DMS53 (cell line): ENCODE data around the gene PIEZO2.
A peak's percentile ranks its signal among the peaks of the same experiment; 100 is the strongest.
"Not testable (repeated sequence)": the region's sequence is repeated elsewhere in the genome, so short reads cannot be mapped to it uniquely, and the experiment has no call there.

Source experiments
- DNase-seq: peaks from one replicate; lab custom pipeline; 2025; lab: John Stamatoyannopoulos, UW

Gene PIEZO2

DNA sequence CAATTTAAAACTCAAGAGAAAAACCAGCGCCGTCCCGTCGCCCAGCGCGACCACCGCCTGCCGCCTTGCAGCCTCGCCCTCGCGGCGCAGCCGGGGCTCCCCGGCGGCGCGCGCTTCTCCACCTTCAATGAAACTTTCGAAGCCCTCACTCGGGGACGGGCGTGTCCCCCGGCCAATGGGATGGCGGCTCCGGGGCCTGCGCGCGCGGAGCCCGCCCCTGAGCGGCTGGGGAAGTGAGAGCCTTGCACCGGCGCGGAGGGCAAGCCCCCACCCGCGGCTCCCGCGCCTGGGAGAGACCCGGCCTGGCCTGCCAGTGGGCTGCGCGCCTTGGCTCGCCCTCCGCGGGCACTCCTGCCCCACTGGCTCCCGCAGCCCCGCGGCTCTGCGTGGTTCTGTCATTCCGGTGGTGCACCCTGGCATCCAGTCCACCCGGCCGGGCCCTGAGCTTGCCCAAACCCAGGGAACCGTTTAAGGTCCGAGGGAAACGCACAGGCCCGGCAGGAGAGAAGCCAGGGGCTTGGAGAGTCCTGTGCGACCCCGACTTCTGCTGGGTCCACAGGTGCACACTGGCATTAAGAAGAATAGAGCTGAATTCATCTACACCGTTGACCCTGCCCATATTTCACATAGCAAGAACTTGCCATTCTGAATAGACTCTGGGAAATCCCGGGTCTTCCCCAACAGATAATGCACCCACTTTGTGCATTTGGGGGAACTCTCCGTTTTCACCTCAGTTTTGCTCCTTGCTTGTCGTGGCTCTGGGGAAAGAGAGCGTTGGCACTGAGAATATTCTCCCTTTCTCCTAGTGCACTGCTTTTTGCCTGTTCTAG is at the start of gene PIEZO2:
Gene PIEZO2 (minus strand): TSS at position 129 of the 830 bp plus-strand sequence. CDS start 981 bp downstream, outside the sequence.
- peak; percentile 43 for DNase-seq

DNA sequence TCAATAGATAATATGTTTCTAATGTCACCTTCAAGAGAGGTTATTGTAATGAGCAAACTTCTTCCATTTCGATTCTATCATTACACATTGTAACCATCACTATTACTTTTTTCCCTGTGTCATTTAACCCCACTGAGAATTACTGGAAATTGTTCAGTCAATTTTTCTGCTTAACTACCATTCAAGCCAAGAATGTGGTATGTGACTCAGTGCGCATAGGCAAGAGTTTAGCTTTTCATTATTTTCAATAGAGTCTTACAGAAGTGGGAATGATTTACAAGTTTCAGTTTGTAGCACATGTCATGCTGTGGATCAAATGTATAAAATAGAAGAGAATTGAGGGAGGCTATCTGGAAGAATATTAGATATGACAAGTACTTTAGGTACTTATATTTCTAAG is 34.3 kb upstream of the PIEZO2 start:
- no peak for DNase-seq

DNA sequence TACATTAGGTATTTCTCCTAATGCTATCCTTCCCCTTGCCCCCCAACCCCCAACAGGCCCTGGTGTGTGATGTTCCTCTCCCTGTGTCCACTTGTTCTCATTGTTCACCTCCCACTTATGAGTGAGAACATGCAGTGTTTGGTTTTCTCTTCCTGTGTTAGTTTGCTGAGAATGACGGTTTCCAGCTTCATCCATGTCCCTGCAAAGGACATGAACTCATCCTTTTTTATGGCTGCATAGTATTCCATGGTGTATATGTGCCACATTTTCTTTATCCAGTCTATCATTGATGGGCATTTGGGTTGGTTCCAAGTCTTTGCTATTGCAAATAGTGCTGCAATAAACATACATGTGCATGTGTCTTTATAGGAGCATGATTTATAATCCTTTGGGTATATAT is 32.3 kb upstream of the PIEZO2 start:
- not testable (repeated sequence) for DNase-seq

DNA sequence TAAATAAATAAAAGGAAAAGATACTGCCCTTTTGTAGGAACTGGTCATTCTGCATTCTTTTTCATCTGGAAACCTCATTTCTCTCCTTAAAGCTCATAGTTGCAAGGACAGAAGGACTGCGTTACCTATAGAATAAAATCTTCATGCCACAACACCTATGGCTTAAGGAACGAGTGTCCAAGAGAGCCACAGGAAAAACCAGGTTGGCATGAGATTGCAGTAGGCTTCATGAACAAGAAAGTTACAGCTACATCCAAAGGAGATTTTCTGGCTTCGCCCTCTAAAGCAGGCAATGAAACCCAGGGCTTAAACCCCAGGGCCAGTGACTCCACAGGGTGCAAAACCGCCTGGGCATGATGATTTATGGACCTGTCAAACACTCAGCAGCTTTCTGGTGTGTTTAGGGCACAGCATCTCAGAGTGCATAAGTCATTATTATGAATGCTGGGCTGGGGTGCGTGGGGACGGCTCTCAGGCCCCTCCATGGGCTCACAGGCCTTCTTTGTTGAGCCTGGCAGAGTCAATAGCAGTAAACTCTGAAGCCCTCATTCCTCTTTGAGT is 30.7 kb upstream of the PIEZO2 start:
- no peak for DNase-seq

DNA sequence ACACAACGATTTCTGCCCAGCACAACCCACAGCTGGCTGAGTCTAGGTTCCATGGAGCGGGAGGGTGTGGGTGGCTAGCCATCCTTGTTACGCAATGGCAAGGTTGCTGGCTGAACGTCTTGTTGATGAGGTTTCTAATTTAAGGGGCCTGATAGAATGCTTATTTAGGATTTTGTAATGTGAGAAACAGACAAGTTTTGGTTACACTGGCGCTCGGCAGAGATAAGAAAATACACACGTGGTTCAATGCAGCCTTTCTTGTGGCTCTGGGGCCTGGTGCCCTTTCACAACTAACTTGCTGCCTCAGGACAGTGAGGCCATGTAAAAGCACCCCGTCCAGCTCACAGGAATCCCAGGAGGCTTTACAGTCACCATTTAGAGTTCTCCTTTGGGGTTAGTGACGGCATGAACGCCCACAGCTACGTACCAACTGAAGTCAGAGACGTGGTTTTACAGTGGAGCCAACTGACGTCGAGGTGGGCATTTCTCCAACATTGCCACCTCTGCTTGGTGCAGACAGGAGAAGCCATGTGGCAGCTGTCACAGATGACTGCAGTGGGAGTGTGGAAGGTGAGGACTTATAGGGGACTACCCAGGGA is 29.7 kb upstream of the PIEZO2 start:
- no peak for DNase-seq

DNA sequence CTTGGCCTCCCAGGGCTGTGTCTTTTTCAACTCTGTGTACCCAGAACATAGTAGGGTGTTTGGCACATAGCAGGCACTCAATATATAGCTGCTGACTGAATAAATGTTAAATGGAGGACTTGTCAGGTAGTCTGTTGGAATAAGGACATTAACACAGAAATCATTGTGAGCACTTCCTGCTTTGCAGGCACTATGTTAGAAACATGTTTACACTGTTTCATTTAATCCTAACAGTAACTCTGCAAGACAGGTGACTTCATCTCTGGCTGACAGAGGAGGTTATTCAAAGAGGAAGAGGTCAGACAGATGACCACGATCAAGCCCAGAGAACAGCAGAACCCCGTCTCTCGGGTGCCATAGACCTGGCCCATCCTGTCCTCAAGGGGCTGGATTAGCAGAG is 28.0 kb upstream of the PIEZO2 start:
- DNase-seq: peak; percentile 52

DNA sequence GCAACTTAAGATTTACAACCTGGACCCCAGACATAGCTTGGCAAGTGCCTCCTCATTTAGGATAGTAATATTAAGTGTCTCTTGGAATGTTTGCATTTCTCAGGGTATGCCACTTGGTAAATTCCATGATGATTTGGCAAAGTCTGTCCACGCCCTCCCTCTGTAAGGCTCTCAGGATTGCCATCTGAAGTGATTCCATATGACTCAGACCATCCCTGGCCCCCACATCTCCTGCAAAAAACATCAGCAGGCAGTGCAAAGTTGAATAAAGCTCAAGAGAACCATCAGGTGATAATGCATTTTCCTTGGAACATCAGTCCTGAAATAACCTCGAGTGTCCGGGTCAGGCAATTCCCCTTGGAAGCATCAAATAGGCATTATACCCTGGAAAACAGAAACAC is 27.1 kb upstream of the PIEZO2 start:
- no peak for DNase-seq

DNA sequence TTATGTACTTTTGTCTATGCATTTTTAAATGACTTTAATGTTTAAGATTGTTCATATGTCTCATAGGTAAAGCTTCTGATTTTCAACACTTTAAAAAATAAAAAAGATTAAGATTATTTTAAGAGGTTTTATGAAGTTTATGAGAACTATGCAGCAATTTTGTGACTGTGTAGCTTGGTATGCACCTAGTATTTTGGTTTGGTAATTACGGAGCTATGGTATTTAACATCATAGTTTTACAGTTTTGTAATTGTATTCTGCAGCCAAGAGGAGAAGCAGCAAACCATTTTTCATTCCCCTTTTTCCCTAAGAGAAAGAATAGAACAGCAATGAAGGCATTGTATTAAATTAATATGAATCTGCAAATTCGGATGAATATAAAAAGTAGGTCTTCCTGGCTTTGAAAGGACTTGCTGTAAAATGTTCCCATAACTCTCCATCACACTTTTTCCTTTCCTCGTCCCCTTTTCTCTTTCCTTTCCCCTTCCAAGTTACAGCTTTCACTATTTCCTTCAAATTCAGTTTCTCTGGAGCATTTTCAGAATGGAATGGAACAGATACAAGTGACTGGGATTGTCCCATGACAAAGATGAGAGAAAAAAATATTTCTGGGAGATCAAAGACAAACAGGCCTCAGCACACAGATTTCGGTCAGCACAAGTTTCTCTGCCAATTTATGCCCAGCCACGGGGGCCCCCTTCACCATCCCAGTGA is 26.1 kb upstream of the PIEZO2 start:
- no peak for DNase-seq

DNA sequence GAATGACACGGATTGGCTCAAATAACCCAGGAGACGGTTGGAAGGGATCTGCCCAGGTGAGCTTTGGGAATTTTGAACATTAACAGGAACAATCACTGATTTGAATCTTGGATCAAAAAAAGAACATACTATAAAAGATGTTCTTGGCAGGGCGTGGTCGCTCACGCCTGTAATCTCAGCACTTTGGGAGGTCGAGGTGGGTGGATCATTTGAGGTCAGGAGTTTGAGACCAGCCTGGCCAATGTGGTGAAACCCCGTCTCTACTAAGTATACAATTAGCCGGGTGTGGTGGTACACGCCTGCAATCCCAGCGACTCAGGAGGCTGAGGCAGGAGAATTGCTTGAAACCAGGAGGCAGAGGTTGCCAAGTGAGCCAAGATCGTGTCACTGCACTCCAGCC is 24.8 kb upstream of the PIEZO2 start:
- not testable (repeated sequence) for DNase-seq

DNA sequence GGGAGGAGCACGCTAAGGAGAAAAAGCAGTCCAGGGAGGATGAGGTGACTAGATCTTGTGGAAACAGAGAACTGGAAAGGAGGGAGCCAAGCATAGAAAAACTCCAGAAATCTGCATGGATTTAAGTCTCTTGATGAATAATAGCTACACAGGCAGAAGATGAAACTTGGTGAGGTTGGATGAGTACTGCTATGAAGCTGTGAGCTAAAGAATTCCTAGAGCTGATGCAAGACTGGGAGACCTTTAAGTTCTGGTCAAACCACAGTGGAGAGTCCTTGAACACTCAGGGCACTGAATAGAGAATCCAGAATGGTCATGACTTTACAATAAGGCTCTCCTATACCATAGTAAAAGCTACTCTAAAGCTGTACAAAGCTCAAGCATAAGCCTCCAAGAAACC is 18.4 kb upstream of the PIEZO2 start:
- DNase-seq: no peak

DNA sequence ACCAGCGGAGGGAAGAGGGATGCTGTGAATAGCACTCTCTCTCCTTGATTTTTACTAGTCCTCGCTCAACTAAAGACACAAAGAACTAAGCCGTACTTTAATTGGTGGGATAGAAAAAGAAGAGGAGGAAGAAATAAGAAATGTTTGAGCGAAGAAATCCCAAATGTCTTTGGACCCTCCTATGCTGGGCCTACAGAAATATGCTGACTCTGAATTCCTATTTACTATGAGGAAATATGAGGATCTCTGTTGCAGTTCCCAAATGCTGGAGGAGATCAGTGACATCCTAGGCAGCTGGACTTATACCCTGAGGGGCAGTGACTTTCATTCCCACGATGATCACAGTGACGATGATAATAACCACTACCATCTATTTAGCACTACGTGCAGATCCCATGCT is 16.6 kb upstream of the PIEZO2 start:
- no peak for DNase-seq

DNA sequence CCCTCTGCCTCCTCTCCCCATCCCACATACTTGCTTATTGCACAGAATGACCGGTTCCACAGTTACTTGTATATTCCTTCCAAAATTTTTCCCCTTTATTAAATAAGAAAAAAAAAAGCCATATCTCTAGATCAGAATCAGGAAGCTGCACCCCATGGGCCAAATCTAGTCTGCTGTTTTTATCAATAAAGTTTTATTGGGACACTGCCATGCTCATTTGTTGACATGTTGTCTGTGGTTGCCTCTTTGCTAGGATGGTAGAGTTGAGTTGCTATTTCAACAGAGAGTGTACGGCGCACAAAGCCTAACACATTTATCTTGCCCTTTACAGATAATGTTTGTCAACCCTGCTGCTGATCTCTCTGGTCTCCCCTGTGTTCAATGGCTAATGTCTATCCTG is 15.8 kb upstream of the PIEZO2 start:
- DNase-seq: no peak

DNA sequence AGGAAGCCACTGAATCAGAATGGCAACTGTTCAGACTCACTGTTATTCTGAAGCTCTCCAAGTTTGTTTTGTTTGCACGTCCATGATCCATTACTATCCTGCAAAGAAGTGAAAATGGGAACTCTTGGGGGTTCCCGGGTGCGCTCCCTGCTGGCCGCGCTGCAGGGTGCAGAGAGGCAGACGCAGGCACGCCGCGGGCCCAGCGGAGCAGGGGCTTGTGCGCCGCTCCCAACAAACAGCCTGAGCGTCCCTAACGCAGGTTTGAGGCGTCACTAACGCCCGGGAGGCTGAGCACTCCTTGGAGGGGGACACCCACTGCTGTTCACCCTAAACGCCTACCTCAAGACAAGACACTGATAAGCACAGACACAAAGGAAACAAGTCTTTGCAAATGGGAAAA is 14.3 kb upstream of the PIEZO2 start:
- peak; percentile 36 for DNase-seq

DNA sequence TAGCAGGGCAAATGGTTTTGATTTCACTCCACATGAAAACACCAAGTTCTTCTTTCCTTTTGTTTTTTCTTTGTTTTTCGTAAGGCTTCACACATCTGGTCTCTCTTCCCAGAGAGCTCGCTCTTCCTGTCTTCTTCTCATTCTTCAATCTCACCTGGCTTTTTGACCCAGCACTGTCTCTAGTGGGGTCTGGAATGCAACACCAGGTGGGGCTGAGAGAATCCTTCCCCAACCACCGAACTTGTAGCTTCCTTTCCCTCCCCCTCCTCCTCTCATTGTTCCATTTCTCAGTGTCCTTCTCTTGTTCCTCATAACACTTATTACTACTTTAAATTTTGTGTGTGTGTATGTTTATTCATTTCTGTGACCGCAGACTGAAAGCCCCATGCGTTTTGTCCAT is 13.5 kb upstream of the PIEZO2 start:
- DNase-seq: no peak

DNA sequence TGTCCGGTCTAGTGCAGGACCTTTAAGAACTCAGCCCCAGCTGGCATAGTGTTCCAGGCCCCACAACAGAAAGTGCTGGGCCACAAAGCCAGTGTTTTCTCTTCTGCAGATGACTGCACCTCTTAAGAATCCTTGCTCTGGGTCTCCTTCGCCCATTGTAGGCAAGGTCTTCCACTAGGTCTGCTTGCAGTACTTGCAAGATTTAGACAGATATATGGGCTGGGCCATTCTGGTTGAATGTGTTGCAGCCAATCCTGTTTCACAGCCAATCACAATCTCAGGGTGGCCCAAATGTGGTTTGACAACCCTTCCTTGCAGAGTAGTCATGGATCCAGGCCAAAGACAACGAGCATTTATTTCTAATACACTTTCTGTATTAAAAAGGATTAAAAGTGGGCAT is 13.1 kb upstream of the PIEZO2 start:
- no peak for DNase-seq

DNA sequence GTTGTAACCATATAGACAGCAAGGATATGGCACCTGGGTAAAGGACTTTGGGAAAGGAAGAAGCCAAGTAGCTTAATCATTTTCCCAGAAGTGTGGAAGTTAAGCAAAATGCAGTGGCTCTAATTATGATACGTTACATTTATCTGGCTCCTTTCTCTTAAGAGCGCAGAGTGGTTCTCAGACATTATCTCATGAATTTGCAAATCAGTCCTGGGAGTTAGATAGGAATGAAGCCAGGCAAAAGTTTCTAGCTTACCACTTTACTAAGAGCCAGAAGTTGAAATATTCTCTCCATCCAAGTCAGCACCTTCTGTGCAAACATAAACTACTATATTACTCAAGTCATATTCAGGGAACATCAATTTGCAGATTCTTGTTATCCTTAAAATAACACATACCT is 10.9 kb upstream of the PIEZO2 start:
- no peak for DNase-seq

DNA sequence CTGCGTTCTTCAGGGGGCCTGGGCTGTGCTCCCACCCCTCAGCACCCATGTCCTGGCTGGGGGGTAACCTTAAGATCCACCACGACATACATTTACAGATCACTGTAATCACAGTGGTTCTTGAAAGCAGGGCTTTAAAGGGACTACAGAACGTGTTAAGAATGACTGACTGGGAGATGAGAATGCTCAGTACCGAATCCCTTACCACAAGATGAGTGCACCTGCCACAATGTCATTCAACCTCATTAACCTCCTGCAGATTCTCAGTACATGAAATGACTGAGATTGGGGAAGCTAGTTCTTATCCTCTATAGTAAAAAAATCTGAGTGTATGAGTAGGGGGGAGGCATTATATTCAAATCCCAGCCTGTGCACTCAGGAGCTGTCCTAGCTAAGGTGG is 10.5 kb upstream of the PIEZO2 start:
- no peak for DNase-seq

DNA sequence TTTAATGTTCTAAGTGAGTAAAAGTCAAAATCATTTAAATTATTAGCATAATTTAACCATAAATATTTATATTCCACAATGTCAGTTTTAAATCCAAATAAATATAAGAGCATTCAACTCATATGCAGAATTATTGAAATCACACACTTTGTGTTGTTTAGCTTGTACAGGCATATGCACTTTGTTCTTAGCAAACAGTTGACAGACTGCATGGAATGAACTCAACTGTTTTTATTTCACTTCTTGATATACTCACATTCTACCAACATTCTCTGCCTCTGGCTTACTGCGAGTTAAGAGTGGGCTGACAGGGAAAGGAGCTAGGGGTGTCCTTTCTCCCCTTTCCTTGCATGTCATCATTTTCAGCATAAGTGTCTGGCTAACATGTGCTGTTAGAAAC is 7.6 kb upstream of the PIEZO2 start:
- DNase-seq: no peak

DNA sequence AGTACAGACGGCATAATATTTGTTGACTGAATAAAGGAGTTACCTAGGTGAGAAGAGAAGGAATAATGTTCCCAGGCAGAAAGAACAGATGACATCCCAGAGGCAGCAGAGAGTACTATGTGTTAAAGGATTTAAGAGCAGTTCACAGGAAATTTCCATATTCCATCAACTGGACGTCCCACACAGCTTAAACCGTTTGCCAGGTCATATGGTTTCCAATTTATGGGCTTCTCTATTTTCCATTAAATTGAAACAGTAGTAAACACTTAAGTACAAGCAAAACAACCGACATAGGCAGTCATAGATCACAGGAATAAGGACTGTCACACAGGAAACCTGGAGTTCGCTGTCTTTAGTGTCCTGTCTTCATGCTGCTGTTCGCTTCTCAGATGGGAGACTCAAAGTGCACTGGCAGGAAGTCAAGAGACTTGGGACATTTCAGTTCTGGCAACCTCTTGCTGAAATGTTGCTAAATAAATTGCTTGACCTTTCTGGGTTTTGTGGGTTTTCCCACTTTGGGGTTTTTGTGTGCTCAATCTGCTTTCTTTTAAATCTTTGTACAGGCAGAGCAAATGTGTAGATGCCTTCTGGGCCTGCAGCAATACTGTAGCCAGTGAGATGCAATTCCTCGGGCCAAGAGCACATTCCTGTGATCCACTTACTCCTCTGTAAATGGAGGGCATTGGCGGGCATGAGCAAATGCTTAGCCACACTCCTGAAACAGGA is 5.8 kb upstream of the PIEZO2 start:
- no peak for DNase-seq

DNA sequence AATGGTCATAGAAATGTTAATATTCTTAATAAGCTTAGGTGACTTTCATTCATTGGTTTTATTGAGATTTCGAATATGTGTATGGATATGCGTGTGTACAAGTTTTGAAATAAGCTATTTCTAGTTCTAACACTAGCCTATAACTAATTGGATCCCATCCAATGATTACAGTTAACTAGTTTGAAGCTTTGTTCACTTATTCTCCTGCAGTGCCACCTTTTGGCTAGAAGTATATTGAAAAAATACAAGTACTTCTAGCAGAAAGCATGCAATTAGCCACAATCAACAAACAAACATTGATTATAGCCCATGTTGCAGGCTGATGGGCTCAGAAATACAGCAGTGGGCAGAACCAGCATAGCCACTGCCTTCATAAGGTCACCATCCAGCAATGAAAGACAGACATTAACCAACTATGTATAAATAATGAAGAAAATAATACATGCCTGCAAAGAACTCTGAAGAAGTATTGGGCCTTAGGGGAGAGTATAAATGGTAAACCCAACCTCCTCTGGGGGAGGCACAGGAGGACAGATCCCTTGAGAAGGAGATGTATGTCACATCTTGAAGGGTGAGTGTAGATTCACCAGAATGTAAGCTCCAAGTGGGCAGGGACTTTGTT is 5.1 kb upstream of the PIEZO2 start:
- peak; percentile 77 for DNase-seq

DNA sequence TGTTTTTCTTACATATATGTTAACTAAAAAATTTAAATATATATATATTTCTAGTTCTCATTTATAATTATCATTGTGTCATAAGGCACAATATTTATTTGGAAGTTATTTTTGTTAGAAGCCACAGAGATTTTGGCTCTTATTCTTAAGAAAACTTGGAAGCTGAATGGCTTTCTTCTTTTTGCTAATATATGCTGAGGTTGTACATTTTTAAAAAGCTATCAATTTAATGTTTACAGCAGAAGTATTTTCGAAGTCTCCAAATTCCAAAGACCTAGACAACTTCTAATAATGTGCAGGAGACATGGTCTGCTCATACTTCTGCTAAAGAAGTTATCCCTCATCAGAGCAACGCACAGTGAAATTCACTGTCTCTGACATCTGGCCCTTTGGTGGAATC is 3.7 kb upstream of the PIEZO2 start:
- no peak for DNase-seq

DNA sequence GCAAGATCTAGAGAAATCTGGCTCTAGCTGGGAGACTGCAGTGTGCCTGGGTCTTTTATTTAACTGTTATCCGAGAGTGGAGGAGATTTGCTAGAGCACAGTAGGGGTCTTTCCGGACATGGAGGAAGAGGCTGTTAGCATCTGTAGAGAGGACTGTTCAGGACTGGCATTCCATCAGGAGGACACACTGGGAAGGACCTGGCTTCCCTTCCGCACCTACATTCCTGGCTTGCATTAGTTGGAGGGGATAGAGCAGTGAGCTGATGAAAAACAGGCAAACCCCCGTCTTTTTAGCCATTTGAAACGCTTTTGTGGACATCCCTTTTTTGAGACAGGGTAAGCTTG is 874 bp upstream of the PIEZO2 start:
- DNase-seq: no peak
